HG03280 (cell line): ENCODE measurements around the gene ARIH2.
"Not testable (repeated sequence)": the region's sequence is repeated elsewhere in the genome, so short reads cannot be mapped to it uniquely, and the experiment has no call there.

Experiments used
- ATAC-seq: cut with Tn5 transposase; IDR thresholded peaks from one replicate; pipeline ENCODE4 v1.9.1; 2021; ENCODE audit warnings: mild to moderate bottlenecking, moderate library complexity; ENCODE audit not compliant: unreplicated experiment

ARIH2 gene

DNA sequence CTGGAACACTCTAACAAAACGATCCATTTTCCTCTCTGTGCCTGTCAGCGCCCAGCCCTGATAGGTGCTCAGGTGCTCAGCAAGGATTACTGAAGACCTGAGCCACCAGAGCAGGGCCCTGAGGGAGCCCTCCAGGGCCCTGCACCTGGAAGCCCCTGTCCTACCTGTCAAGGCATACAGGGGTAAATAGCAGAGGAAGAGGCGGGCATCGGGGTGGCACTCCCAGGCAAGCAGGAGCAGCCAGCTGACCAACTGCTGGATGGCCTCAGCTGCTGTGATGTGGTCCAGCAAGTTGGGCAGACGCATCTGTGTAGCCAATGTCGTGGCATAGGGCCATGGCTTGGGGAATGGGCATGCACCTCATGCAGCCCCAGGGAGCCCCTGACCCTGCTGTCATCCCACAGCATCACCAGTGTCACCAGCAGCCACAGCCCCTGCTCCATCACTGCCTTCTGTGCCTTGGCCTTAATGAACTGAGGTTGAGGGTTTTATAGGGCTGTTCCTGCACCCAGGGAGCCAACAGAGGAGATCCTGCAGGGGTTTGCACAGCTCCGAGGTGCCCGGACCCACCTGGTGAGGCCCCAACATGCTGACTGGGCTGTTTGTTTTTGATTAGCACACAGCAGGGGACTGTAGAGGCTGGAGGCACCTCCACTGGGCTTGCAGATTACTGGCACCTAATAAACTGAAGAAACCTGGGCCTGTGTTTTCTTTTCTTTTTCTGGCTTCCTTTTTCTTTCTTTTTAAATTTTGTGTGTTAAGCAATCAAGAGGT, 80.6 kb downstream of the ARIH2 start:
- ATAC-seq: no peak

- ATAC-seq: no peak
These were observed 82.5 kb downstream of the ARIH2 start for GRCh38 chr3:49001155-49001554.

GRCh38 chr3:49004352-49005302, 86.0 kb downstream of the ARIH2 start:
- ATAC-seq: no peak

DNA sequence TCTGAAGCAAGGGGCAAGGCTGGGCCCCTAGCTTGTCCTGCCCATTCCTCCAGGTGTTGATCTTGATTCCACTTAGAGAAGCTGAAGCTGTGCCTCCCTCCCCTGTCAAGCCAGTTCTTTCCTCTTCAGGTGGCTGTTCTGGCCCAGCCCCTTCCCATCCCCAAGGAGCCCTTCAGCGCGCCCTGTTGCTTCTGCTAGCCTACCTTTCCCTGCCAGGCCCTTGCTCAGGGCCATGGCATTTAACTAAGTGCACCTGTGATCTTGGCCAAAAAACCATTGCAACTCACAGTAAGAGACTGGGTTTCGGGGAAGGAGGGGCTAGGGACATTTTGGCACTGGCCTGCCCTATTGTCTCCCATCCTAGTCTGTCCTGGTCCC, 86.7 kb downstream of the ARIH2 start:
- no peak for ATAC-seq

- no peak for ATAC-seq
These were observed 87.4 kb downstream of the ARIH2 start for GRCh38 chr3:49005998-49006397.

GRCh38 chr3:49006408-49007067, 87.9 kb downstream of the ARIH2 start:
- ATAC-seq: no peak

GRCh38 chr3:49007068-49007770, 88.6 kb downstream of the ARIH2 start, which contains the start of gene WDR6:
Gene WDR6 (plus strand): TSS chr3:49007391. CDS start chr3:49007432, 41 bp downstream.
- ATAC-seq: peak; percentile 86

DNA sequence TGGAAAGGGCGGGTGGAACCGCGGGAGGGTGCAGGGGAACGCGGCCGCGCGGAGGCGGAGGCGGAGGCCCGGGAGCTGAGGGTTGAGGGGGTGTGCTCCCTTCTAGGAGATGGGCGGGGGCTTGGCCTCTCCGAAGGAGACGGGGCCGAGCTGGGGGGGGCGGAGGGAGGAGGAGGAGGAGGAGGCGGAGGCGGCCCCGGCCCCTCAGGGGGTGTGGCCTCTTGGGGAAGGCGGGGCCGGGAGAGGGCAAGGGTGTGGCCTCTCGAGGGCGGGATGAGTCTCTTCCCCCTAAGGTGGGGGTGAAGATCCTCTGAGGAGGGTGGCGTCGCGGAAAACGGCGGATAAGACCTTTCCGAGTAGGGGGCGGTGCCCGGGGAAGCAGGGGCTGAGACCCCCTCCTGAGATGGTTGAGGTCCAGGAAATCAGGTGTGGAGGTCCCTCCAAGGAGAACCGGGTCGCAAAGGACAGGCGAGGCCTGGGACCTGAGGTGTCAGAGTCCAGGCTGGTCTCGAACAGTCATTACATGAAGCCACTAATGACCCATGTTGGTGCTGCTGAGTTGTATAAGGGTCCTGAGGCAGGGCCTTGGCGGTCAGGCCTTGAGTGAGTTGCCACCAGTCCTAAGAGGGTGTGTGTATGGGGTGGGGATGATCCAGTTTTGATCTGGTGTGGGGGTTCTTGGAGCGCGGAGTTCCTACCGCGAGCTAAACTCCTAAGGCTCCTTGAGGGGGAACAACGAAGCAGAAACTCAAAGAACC, 89.3 kb downstream of the ARIH2 start:
- ATAC-seq: peak; percentile 48

DNA sequence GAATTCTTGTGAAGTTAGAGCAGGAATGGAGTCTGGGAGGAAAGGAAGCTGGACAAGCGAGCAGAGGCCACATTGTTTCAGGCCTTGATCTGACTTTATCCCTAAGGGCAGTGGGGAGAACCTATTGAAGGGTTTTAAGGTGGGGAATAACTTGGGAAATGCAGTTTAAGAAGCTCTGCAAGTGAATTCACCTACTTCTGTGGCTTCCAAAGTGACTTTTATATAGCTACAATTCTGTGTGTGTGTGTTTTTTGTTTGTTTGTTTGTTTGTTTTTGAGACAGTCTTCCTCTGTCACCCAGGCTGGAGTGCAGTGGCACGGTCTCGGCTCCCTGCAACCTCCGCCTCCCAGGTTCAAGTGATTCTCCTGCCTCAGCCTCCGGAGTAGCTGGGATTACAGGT, 90.0 kb downstream of the ARIH2 start:
- not testable (repeated sequence) for ATAC-seq

- no peak for ATAC-seq
These were observed 90.8 kb downstream of the ARIH2 start for GRCh38 chr3:49009396-49009795.

GRCh38 chr3:49012441-49013017, 93.9 kb downstream of the ARIH2 start:
- no peak for ATAC-seq

- ATAC-seq: no peak
These were observed 94.6 kb downstream of the ARIH2 start for GRCh38 chr3:49013113-49013737.

GRCh38 chr3:49013738-49014660, 95.4 kb downstream of the ARIH2 start:
- ATAC-seq: no peak

- ATAC-seq: no peak
These were observed 96.4 kb downstream of the ARIH2 start for GRCh38 chr3:49015072-49015471.

DNA sequence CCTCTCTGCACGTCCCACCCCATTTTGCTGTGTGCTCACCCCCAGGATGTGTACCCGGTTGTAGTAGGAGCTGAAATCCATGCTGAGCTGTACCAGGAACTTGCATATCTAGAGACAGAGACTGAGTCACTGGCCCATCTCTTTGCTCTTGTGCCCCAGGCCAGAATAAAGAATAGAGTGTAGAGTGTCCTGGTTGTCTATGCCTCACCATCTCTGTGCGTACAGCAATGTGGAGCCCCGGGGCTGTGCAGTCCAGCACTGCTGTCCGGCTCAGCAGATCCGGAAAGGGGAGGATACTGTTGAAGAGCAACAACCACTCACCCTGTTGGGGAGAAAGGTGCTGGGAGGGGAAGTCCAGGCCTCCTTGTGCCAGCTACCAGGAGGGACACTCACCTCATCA, 97.1 kb downstream of the ARIH2 start:
- no peak for ATAC-seq

GRCh38 chr3:49016414-49017228, 98.0 kb downstream of the ARIH2 start:
- no peak for ATAC-seq
